Transverse colon (tissue), 3 donors: ENCODE results near the gene NTRK3.

Source experiments
- CTCF ChIP-seq, 5 experiments: fragments of 200-600 bp in 3 of 5; fragments of 450-650 bp in 2 of 5; sonication (generic) in 3 of 5; IDR thresholded peaks; 1 replicate in 2 of 5; 2 replicates in 3 of 5; pipeline ENCODE4 v1.5.1; 2016 to 2017; ENCODE audit warnings: antibody characterized with exemption in 5 of 5, inconsistent platforms in 3 of 5, mild to moderate bottlenecking in 2 of 5, moderate library complexity in 1 of 5
- EP300 ChIP-seq: sonication (generic); formaldehyde crosslinking; IDR thresholded peaks from one replicate; pipeline ENCODE4 v1.6.1; 2017; ENCODE audit warnings: antibody characterized with exemption, low read depth
- POLR2A ChIP-seq: fragments of 450-650 bp; IDR thresholded peaks from one replicate; pipeline ENCODE4 v1.6.1; 2016; ENCODE audit warnings: antibody characterized with exemption, mild to moderate bottlenecking, moderate library complexity

GRCh38 chr15:88126695-88127431 lies 129.7 kb downstream of the NTRK3 start:
- no peak for TF ChIP-seq CTCF (IDR thresholded peaks at IDR 0.05)
- no peak for TF ChIP-seq EP300
- no peak for TF ChIP-seq POLR2A
